ENCODE data around the gene LSM14A. TPM values are rescaled to one million over a fixed set of nuclear protein-coding genes. Genes with fewer than 3 reads are reported as not detected.

Gene LSM14A
- total and polyA plus RNA-seq, 2 of the 13 experiments (the other 11 are each of a cell fraction or from before 2014, with no cell fraction given): 77.0 to 83.6 TPM

- TF ChIP-seq POGK (CRISPR knock-in tag; conservative IDR thresholded peaks at IDR 0.05): no peak; the same call in 1 of the 2 replicates
- peak; percentile 38 for TF ChIP-seq AGO1 (IDR thresholded peaks at IDR 0.05; ENCODE audit: low read depth, low read length, poor library complexity, severe bottlenecking)
- TF ChIP-seq FOXA3 (CRISPR knock-in tag; IDR thresholded peaks at IDR 0.05): no peak; the same call in 1 of the 2 replicates
- TF ChIP-seq PRDM10 (CRISPR knock-in tag; IDR thresholded peaks at IDR 0.05; ENCODE audit: low read depth): no peak
- no peak for TF ChIP-seq MIER2 (CRISPR knock-in tag; IDR thresholded peaks at IDR 0.05)
- peak; percentile 51 for TF ChIP-seq NFYC (CRISPR knock-in tag; IDR thresholded peaks at IDR 0.05)
- TF ChIP-seq HCFC1 (IDR thresholded peaks at IDR 0.05; ENCODE audit: low read depth, low read length): 0 out of 2 replicates have a peak, but pooled peaks have one; percentile 15
- TF ChIP-seq KLF15 (CRISPR knock-in tag; IDR thresholded peaks at IDR 0.05; ENCODE audit: borderline replicate concordance): no peak
- TF ChIP-seq ZNF777 (CRISPR knock-in tag; IDR thresholded peaks at IDR 0.05): peak; percentile 55; the same call in 1 of the 2 replicates
- peak; percentile 75 for TF ChIP-seq ZNF563 (CRISPR knock-in tag; IDR thresholded peaks at IDR 0.05)
- TF ChIP-seq XBP1 (CRISPR knock-in tag; IDR thresholded peaks at IDR 0.05): no peak
- no peak for TF ChIP-seq TRIM24 (CRISPR knock-in tag; IDR thresholded peaks at IDR 0.05)
- no peak for TF ChIP-seq PHB2 (IDR thresholded peaks at IDR 0.05; ENCODE audit: partially characterized antibody)
- no peak for TF ChIP-seq CREB1 (IDR thresholded peaks at IDR 0.05)
- no peak for TF ChIP-seq CREB1 (CRISPR knock-in tag; IDR thresholded peaks at IDR 0.05)
- peak; percentile 73; the same call in 1 of the 2 replicates for TF ChIP-seq GABPB1 (CRISPR knock-in tag; IDR thresholded peaks at IDR 0.05)
- 0 out of 2 replicates have a peak, but pooled peaks have one; percentile 33 for TF ChIP-seq TFE3 (CRISPR knock-in tag; IDR thresholded peaks at IDR 0.05)
- TF ChIP-seq NCOA5 (CRISPR knock-in tag; IDR thresholded peaks at IDR 0.05): no peak
- TF ChIP-seq NPAS2 (CRISPR knock-in tag; IDR thresholded peaks at IDR 0.05; ENCODE audit: borderline replicate concordance): no peak
- TF ChIP-seq PRPF4 (IDR thresholded peaks at IDR 0.05; ENCODE audit: low read depth, low read length, poor library complexity, severe bottlenecking): no peak
- TF ChIP-seq ZNF446 (CRISPR knock-in tag; IDR thresholded peaks at IDR 0.05): no peak; the same call in 1 of the 2 replicates
- TF ChIP-seq ZSCAN12 (CRISPR knock-in tag; IDR thresholded peaks at IDR 0.05): no peak
- no peak for TF ChIP-seq ZNF260 (CRISPR knock-in tag; IDR thresholded peaks at IDR 0.05; ENCODE audit: borderline replicate concordance, low read depth)
- no peak for TF ChIP-seq MEIS1 (CRISPR knock-in tag; IDR thresholded peaks at IDR 0.05; ENCODE audit: borderline replicate concordance)
Observed at GRCh38 chr19:34171877-34172660, at the start of gene LSM14A (continued).
